Measurements from ENCODE around the gene NR1D1. TPM values are rescaled to one million over a fixed set of nuclear protein-coding genes. Genes with fewer than 3 reads are reported as not detected.

The NR1D1 gene
- total RNA-seq, 1 experiment from 2014 or later: 63.7 TPM

GRCh38 chr17:40100419-40100668, at the start of gene NR1D1 (continued):
- TF ChIP-seq REST (IDR thresholded peaks at IDR 0.05; ENCODE audit: low read depth): no peak
- TF ChIP-seq TCF7L2 (IDR thresholded peaks at IDR 0.05; ENCODE audit: borderline replicate concordance, extremely low read depth, insufficient read depth, insufficient read length): no peak

GRCh38 chr17:40148527-40148926, 48.1 kb upstream of the NR1D1 start:
- Histone ChIP-seq H3K9me3 (ENCODE audit: control insufficient read depth in 1 of 2, insufficient read depth in 1 of 2, low read depth in 1 of 2, low read length in 2 of 2) (no peaks in the 10 kb centered on the region), H3K4me1 (ENCODE audit: control insufficient read depth in 1 of 2, insufficient read depth in 2 of 2, low read length in 2 of 2) (no peaks in the 10 kb centered on the region), H3K79me2 (ENCODE audit: insufficient read depth, low read length) (peaks cover 80% of the 10 kb centered on the region), H2AFZ (ENCODE audit: low read depth, low read length, poor library complexity, severe bottlenecking) (no peak overlapping the region), H3K9me2 (ENCODE audit: insufficient read depth) (no peaks in the 10 kb centered on the region), H3K27me3 (ENCODE audit: insufficient read depth, low read length) (no peaks in the 10 kb centered on the region), H3K4me3 (replicated peaks in 1 of 2; ENCODE audit: low read depth in 1 of 2, low read length in 2 of 2) (no peak overlapping the region), H3K4me2 (ENCODE audit: low read length) (no peak overlapping the region), H4K20me1 (ENCODE audit: insufficient read depth) (no peaks in the 10 kb centered on the region), H3K36me3 (ENCODE audit: control insufficient read depth in 1 of 2, insufficient read depth in 2 of 2, low read length in 2 of 2) (peaks cover 26 to 46% of the 10 kb centered on the region in 2 experiments), H3K9ac (ENCODE audit: low read length) (no peak overlapping the region), H3K27ac (ENCODE audit: low read depth, low read length) (no peak overlapping the region)
- no peak for DNase-seq (ENCODE audit: low read depth, low spot score)
- no TSS peak for BruUV-seq (replicated peaks)
- intact Hi-C loops (cut with micrococcal nuclease): no loop called here
- ChIA-PET POLR2A (interaction anchor here (1.6 kb wide), 1 partner anchor 9 kb away, joined by 3 read pairs; no protein-coding TSS in a partner anchor), CTCF (no interaction called here), RAD21 (ENCODE audit: low non-redundant PET in 1 of 2, low total read pairs in 2 of 2, uncharacterized antibody in 2 of 2, unreplicated experiment in 2 of 2) (no interaction called here)
- ATAC-seq: no peak
- no peak for TF ChIP-seq CBX3 (IDR thresholded peaks at IDR 0.05; ENCODE audit: low read depth)
- no peak for TF ChIP-seq POLR2A (IDR thresholded peaks at IDR 0.05; ENCODE audit: borderline replicate concordance, extremely low read depth, insufficient read depth, insufficient read length)
- TF ChIP-seq SRF (IDR thresholded peaks at IDR 0.05; ENCODE audit: low read depth): no peak
- no peak for TF ChIP-seq EZH2phosphoT487 (IDR thresholded peaks at IDR 0.05; ENCODE audit: borderline replicate concordance)
- no peak for TF ChIP-seq FOSL1 (IDR thresholded peaks at IDR 0.05; ENCODE audit: low read depth)
- TF ChIP-seq ELF1 (IDR thresholded peaks at IDR 0.05; ENCODE audit: borderline replicate concordance, low read depth): no peak
- no peak for TF ChIP-seq ZNF274 (IDR thresholded peaks at IDR 0.05; ENCODE audit: low read depth, low read length)
- no peak for TF ChIP-seq ATF3 (IDR thresholded peaks at IDR 0.05)
- TF ChIP-seq YY1 (IDR thresholded peaks at IDR 0.05; ENCODE audit: extremely low read depth, insufficient replicate concordance, low read depth, low read length): no peak
- TF ChIP-seq CEBPB (IDR thresholded peaks at IDR 0.05; ENCODE audit: low read depth): no peak
- no peak for TF ChIP-seq EGR1 (IDR thresholded peaks at IDR 0.05; ENCODE audit: low read depth)
- TF ChIP-seq POLR2AphosphoS5 (IDR thresholded peaks at IDR 0.05; ENCODE audit: low read depth, low read length): no peak
- TF ChIP-seq ZBTB33 (IDR thresholded peaks at IDR 0.05; ENCODE audit: extremely low read depth, insufficient replicate concordance, low read length): no peak
- TF ChIP-seq, protein P1, sequence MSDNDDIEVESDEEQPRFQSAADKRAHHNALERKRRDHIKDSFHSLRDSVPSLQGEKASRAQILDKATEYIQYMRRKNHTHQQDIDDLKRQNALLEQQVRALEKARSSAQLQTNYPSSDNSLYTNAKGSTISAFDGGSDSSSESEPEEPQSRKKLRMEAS (IDR thresholded peaks at IDR 0.05): no peak
- TF ChIP-seq TCF7L2 (IDR thresholded peaks at IDR 0.05; ENCODE audit: borderline replicate concordance, extremely low read depth, insufficient read depth, insufficient read length): no peak
- TF ChIP-seq REST (IDR thresholded peaks at IDR 0.05; ENCODE audit: low read depth): no peak
- no peak for TF ChIP-seq RAD21 (IDR thresholded peaks at IDR 0.05; ENCODE audit: low read depth)
